K562 (cell line): ENCODE measurements around the gene NAA80. TPM values are rescaled to one million over a fixed set of nuclear protein-coding genes. Genes with fewer than 3 reads are reported as not detected.

Experiments used
- HCFC1 ChIP-seq: IDR thresholded peaks from 2 replicates; pipeline ENCODE4 v1.6.1; 2012; ENCODE audit warnings: low read depth, low read length, improper control_type of control experiment
- HMG20B ChIP-seq: fragments of 250-450 bp; sonication (Bioruptor Pico); IDR thresholded peaks from 2 replicates; pipeline ENCODE4 v1.5.0; 2021; ENCODE audit warnings: mild to moderate bottlenecking
- IFI16 ChIP-seq: fragments of 250-450 bp; sonication (Bioruptor Pico); IDR thresholded peaks from 2 replicates; pipeline ENCODE4 v2.1.2; 2022; ENCODE audit warnings: mild to moderate bottlenecking, inconsistent platforms
- KAT8 ChIP-seq: fragments of 450-650 bp; IDR thresholded peaks from 2 replicates; pipeline ENCODE4 v1.6.1; 2016; ENCODE audit warnings: low read depth, mild to moderate bottlenecking
- KLF1 ChIP-seq: fragments of 450-650 bp; IDR thresholded peaks from 2 replicates; pipeline ENCODE4 v1.6.1; 2016; ENCODE audit warnings: missing genetic modification characterization, missing compliant biosample characterization
- PHB2 ChIP-seq: fragments of 450-650 bp; IDR thresholded peaks from 2 replicates; pipeline ENCODE4 v1.6.1; 2017; ENCODE audit warnings: low read depth
- POLR2B ChIP-seq: fragments of 450-650 bp; IDR thresholded peaks from 2 replicates; pipeline ENCODE4 v1.6.1; 2018; ENCODE audit warnings: low read depth; ENCODE audit not compliant: partially characterized antibody
- PURB ChIP-seq: sonication (generic); formaldehyde crosslinking; IDR thresholded peaks from 2 replicates; pipeline ENCODE4 v1.9.0; 2021; ENCODE audit warnings: low read depth, mild to moderate bottlenecking, missing genetic modification reagents
- SIN3A ChIP-seq, 2 experiments: fragments of 150-350 bp in 1 of 2; IDR thresholded peaks; 2 replicates each; pipeline ENCODE4 v1.6.1; 2011 to 2016; ENCODE audit warnings: borderline replicate concordance in 2 of 2, low read depth in 2 of 2, low read length in 2 of 2, mild to moderate bottlenecking in 2 of 2, moderate library complexity in 2 of 2; ENCODE audit not compliant: control insufficient read depth in 1 of 2
- TAF15 ChIP-seq: fragments of 200-400 bp; formaldehyde crosslinking; IDR thresholded peaks from 2 replicates; pipeline ENCODE4 v1.6.1; 2017; ENCODE audit warnings: mild to moderate bottlenecking, low read depth, low read length, moderate library complexity
- ZNF212 ChIP-seq: fragments of 450-650 bp; formaldehyde crosslinking; IDR thresholded peaks from 2 replicates; pipeline ENCODE4 v1.4.0; 2020; ENCODE audit warnings: mild to moderate bottlenecking
- ZNF551 ChIP-seq: fragments of 250-450 bp; sonication (Bioruptor Pico); IDR thresholded peaks from 2 replicates; pipeline ENCODE4 v1.5.0; 2021; ENCODE audit warnings: mild to moderate bottlenecking, moderate library complexity
- polyA plus RNA-seq, 8 experiments: library from polyadenylated mRNA; depleted of rRNA in 4 of 8; stranded (reverse) in 5 of 8; unstranded in 3 of 8; fragments of >200 nt; fragmentation: Nextera tagmentation in 2 of 8; fragmentation: Illumina TruSeq in 1 of 8; extraction: Ambion mirVana in 2 of 8; extraction: Trizol in 1 of 8; gene quantifications; 2 replicates each; pipeline versions ENCODE4 v1.2.1 to v1.2.3, GENCODE V29; 2011 to 2014; ENCODE audit warnings: inconsistent platforms in 1 of 8, missing spikeins in 1 of 8
- total RNA-seq, 7 experiments: library from RNA; depleted of rRNA in 6 of 7; stranded (reverse); fragments of >200 nt in 6 of 7; fragmentation: Illumina TruSeq in 2 of 7; extraction: Trizol in 2 of 7; gene quantifications; 2 replicates each; pipeline versions ENCODE4 v1.2.1 to v1.2.3, GENCODE V29; 2011 to 2021; ENCODE audit warnings: low replicate concordance in 1 of 7
- TF ChIP-seq, protein P1 (sequence below), 2 experiments: fragments of 450-650 bp; IDR thresholded peaks; 2 replicates each; pipeline ENCODE4 v1.6.1; 2016; ENCODE audit warnings: mild to moderate bottlenecking in 2 of 2, borderline replicate concordance in 1 of 2, low read depth in 1 of 2, moderate library complexity in 1 of 2
- TF ChIP-seq, protein P2 (sequence below), 2 experiments: fragments of 450-650 bp; conservative IDR thresholded peaks; 2 replicates each; pipeline ENCODE4 v1.6.1; 2017; ENCODE audit warnings: mild to moderate bottlenecking in 2 of 2, moderate library complexity in 2 of 2
- TF ChIP-seq, protein P3 (sequence below): fragments of 250-450 bp; sonication (Bioruptor Pico); IDR thresholded peaks from 2 replicates; pipeline ENCODE4 v1.8.0; 2022; ENCODE audit warnings: moderate library complexity, mild to moderate bottlenecking, inconsistent platforms

Gene NAA80
- total and polyA plus RNA-seq, 9 of the 15 experiments (the other 6 are each of a cell fraction or from before 2014, with no cell fraction given), result 0.82 to 24.0 (median 8.6) TPM

DNA sequence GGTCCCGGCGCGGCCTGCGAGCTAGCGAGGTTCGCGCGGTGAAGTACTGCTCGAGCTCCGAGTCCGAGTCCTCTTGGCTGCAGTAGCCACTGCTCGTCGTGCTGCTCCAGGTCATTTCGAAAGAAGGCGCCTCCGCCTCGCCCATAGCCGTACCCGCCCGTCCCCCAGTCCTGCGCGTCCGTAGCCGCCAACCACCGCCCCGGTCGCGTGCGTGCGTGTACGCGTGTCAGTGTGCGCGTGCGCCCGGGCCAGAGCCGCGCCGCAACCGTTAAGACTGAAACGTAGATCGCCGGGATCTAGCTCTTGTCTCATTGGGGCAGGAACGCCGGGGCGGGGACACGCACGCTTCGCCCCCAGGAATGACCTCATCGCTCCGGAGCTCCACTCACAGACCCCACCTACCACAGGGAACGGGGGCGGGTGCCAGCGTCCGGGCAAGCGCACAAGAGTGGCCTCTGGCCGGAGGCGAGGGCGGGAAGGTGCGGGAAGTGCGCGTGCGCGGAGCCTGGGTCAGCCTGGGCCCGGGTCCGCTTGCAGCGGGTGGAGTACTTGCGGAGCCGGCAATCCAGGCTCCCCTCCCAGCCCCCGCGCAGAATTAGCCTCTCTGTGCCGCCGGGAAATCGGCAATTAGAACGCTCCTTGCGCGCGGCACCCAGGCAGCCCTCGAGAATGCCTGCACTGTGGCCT, 38.1 kb upstream of the NAA80 start (continued):
- TF ChIP-seq, protein P1, sequence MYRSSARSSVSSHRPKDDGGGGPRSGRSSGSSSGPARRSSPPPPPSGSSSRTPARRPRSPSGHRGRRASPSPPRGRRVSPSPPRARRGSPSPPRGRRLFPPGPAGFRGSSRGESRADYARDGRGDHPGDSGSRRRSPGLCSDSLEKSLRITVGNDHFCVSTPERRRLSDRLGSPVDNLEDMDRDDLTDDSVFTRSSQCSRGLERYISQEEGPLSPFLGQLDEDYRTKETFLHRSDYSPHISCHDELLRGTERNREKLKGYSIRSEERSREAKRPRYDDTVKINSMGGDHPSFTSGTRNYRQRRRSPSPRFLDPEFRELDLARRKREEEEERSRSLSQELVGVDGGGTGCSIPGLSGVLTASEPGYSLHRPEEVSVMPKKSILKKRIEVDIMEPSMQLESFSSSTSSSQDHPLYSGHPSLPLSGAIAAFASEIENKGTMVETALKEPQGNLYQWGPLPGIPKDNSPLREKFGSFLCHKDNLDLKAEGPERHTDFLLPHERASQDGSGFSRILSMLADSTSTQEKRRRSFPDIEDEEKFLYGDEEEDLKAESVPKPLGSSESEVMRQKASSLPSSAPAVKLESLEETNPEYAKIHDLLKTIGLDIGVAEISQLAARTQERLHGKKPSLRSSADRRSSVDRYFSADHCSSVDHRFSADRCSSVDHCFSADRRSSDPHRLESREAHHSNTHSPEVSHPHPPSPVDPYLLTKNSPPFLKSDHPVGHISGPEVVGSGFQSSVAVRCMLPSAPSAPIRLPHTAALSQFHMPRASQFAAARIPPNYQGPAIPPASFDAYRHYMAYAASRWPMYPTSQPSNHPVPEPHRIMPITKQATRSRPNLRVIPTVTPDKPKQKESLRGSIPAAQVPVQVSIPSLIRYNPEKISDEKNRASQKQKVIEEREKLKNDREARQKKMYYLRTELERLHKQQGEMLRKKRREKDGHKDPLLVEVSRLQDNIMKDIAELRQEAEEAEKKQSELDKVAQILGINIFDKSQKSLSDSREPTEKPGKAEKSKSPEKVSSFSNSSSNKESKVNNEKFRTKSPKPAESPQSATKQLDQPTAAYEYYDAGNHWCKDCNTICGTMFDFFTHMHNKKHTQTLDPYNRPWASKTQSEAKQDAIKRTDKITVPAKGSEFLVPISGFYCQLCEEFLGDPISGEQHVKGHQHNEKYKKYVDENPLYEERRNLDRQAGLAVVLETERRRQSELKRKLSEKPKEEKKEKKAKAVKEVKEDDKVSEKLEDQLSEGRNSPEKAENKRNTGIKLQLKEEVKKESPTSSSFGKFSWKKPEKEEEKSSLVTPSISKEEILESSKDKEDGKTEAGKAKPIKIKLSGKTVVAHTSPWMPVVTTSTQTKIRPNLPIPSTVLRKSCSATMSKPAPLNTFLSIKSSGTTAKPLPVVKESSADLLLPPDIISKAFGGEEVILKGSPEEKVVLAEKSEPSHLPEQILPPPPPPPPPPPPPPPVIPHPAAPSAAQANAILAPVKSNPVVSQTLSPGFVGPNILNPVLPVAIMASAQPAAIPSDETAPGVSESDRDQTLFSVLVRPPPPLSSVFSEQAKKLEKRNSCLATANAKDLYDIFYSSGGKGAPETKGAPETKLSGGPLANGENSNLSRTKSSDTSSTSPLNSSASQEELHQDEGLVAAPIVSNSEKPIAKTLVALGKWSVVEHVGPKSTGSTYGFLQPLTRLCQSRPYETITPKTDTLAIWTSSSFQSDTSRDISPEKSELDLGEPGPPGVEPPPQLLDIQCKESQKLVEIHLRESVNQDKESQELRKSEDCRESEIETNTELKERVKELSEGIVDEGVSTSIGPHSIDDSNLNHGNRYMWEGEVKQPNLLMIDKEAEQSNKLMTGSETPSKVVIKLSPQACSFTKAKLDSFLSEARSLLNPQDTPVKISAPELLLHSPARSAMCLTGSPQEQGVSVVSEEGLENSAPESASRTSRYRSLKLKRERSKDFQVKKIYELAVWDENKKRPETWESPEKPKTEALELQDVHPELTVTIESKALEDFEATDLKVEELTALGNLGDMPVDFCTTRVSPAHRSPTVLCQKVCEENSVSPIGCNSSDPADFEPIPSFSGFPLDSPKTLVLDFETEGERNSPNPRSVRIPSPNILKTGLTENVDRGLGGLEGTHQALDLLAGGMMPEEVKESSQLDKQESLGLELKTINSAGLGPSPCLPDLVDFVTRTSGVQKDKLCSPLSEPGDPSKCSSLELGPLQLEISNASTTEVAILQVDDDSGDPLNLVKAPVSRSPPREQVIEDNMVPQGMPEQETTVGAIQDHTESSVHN (IDR thresholded peaks at IDR 0.05; ENCODE audit: borderline replicate concordance in 1 of 2, low read depth in 1 of 2), result no peak
- TF ChIP-seq, protein P2, sequence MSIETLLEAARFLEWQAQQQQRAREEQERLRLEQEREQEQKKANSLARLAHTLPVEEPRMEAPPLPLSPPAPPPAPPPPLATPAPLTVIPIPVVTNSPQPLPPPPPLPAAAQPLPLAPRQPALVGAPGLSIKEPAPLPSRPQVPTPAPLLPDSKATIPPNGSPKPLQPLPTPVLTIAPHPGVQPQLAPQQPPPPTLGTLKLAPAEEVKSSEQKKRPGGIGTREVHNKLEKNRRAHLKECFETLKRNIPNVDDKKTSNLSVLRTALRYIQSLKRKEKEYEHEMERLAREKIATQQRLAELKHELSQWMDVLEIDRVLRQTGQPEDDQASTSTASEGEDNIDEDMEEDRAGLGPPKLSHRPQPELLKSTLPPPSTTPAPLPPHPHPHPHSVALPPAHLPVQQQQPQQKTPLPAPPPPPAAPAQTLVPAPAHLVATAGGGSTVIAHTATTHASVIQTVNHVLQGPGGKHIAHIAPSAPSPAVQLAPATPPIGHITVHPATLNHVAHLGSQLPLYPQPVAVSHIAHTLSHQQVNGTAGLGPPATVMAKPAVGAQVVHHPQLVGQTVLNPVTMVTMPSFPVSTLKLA (conservative IDR thresholded peaks at IDR 0.05), result peak; percentile 88 to 95
- no peak for TF ChIP-seq ZNF551 (CRISPR knock-in tag)
- TF ChIP-seq PHB2, result no peak
- TF ChIP-seq POLR2B, result peak; percentile 72
- 0 out of 2 replicates have a peak, but pooled peaks have one; percentile 8 for TF ChIP-seq HCFC1
- no peak for TF ChIP-seq ZNF212 (CRISPR knock-in tag)
- no peak for TF ChIP-seq TAF15
- TF ChIP-seq PURB (CRISPR knock-in tag), result no peak
- TF ChIP-seq, protein P3, sequence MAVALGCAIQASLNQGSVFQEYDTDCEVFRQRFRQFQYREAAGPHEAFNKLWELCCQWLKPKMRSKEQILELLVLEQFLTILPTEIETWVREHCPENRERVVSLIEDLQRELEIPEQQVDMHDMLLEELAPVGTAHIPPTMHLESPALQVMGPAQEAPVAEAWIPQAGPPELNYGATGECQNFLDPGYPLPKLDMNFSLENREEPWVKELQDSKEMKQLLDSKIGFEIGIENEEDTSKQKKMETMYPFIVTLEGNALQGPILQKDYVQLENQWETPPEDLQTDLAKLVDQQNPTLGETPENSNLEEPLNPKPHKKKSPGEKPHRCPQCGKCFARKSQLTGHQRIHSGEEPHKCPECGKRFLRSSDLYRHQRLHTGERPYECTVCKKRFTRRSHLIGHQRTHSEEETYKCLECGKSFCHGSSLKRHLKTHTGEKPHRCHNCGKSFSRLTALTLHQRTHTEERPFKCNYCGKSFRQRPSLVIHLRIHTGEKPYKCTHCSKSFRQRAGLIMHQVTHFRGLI (CRISPR knock-in tag), result no peak
- TF ChIP-seq KAT8, result no peak
- no peak for TF ChIP-seq KLF1
- TF ChIP-seq IFI16 (CRISPR knock-in tag), result no peak
- TF ChIP-seq HMG20B, result no peak
- TF ChIP-seq SIN3A (IDR thresholded peaks at IDR 0.05; ENCODE audit: borderline replicate concordance in 2 of 2, control insufficient read depth in 1 of 2, low read depth in 2 of 2, low read length in 2 of 2), result peak in 1 of 2 experiments; percentile 71; a peak in 1 of 4 replicates
